PC-3 (cell line): Measurements from ENCODE around the gene CLTCL1. TPM values are rescaled to one million over a fixed set of nuclear protein-coding genes. Genes with fewer than 3 reads are reported as not detected.

Experiments used
- ATAC-seq: fragments of 200-7000 bp; cut with Tn5 transposase; 2 replicates; pipeline ENCODE4 v1.9.1; 2020; ENCODE audit warnings: mild to moderate bottlenecking, moderate library complexity
- BruUV-seq: library from RNA; stranded (reverse); fragments of 400-500 nt; replicated peaks from 2 replicates; lab custom pipeline; 2021; lab: Mats Ljungman, UMichigan
- CTCF ChIA-PET: fragments of 300-600 bp; sonication (Branson Sonifier 250); formaldehyde crosslinking; loops from one replicate; lab custom pipeline; 2022; ENCODE audit warnings: antibody characterized with exemption; lab: Charles Lee
- POLR2A ChIA-PET: fragments of 300-600 bp; sonication (Branson Sonifier 250); formaldehyde crosslinking; loops from one replicate; lab custom pipeline; 2022; ENCODE audit warnings: antibody characterized with exemption; ENCODE audit not compliant: unreplicated experiment; lab: Charles Lee
- DNase-seq: peaks from one replicate; pipeline ENCODE4 v3.0.0-alpha.2; 2015
- H2AFZ ChIP-seq: fragments of 300-600 bp; sonication (generic); 2 replicates; pipeline ENCODE4 v1.6.0; 2016; ENCODE audit warnings: antibody characterized with exemption, low read length
- H3F3A ChIP-seq: fragments of 300-600 bp; sonication (generic); one replicate; pipeline ENCODE4 v1.6.0; 2017; ENCODE audit warnings: antibody characterized with exemption, low read length, control low read depth, mild to moderate bottlenecking; ENCODE audit not compliant: unreplicated experiment
- H3K27ac ChIP-seq: fragments of 300-600 bp; sonication (generic); 2 replicates; pipeline ENCODE4 v1.5.1; 2016; ENCODE audit warnings: mild to moderate bottlenecking, low read length
- H3K27me3 ChIP-seq: fragments of 300-600 bp; sonication (generic); 2 replicates; pipeline ENCODE4 v1.6.1; 2016; ENCODE audit warnings: low read length, mixed read lengths
- H3K36me3 ChIP-seq: fragments of 300-600 bp; sonication (generic); 2 replicates; pipeline ENCODE4 v1.6.1; 2016; ENCODE audit warnings: low read depth, mixed run types, low read length, mixed read lengths
- H3K4me1 ChIP-seq: fragments of 300-600 bp; sonication (generic); 2 replicates; pipeline ENCODE4 v1.5.1; 2016; ENCODE audit warnings: low read length; ENCODE audit not compliant: insufficient read depth
- H3K4me2 ChIP-seq: fragments of 300-600 bp; sonication (generic); 2 replicates; pipeline ENCODE4 v1.6.0; 2016; ENCODE audit warnings: low read length
- H3K4me3 ChIP-seq: fragments of 300-600 bp; sonication (generic); 2 replicates; pipeline ENCODE4 v1.5.1; 2016; ENCODE audit warnings: mild to moderate bottlenecking, low read length, mixed read lengths
- H3K79me2 ChIP-seq: fragments of 300-600 bp; sonication (generic); 2 replicates; pipeline ENCODE4 v1.6.1; 2017; ENCODE audit warnings: low read length, mixed read lengths
- H3K9ac ChIP-seq: fragments of 300-600 bp; sonication (generic); 2 replicates; pipeline ENCODE4 v1.6.0; 2016; ENCODE audit warnings: mild to moderate bottlenecking, low read length
- H3K9me2 ChIP-seq: fragments of 300-600 bp; sonication (generic); replicated peaks from 2 replicates; pipeline ENCODE4 v1.6.1; 2016; ENCODE audit warnings: mixed run types, low read length, mixed read lengths
- H3K9me3 ChIP-seq: fragments of 300-600 bp; sonication (generic); 2 replicates; pipeline ENCODE4 v1.6.1; 2016; ENCODE audit warnings: low read length, mixed read lengths
- H4K20me1 ChIP-seq: fragments of 300-600 bp; sonication (generic); 2 replicates; pipeline ENCODE4 v1.6.1; 2016; ENCODE audit warnings: low read length, mixed read lengths
- EZH2 ChIP-seq: fragments of 300-600 bp; sonication (generic); IDR thresholded peaks from one replicate; pipeline ENCODE4 v1.6.1; 2017; ENCODE audit warnings: antibody characterized with exemption, mild to moderate bottlenecking, low read length; ENCODE audit not compliant: unreplicated experiment
- EZH2phosphoT487 ChIP-seq: fragments of 300-600 bp; sonication (generic); IDR thresholded peaks from 2 replicates; pipeline ENCODE4 v1.6.1; 2018; ENCODE audit warnings: mild to moderate bottlenecking, antibody characterized with exemption, low read length, borderline replicate concordance
- intact Hi-C: fragments of 100-400 bp; cut with micrococcal nuclease; formaldehyde crosslinking; loops from 2 replicates; pipeline ENCODE4 v1.9.0; 2023
- total RNA-seq: library from RNA; depleted of rRNA; stranded (reverse); fragments of >200 nt; gene quantifications from 2 replicates; pipeline ENCODE4 v1.2.3, GENCODE V29; 2014
- TF ChIP-seq, protein P1 (sequence below): fragments of 300-600 bp; sonication (generic); conservative IDR thresholded peaks from 2 replicates; pipeline ENCODE4 v1.5.1; 2017; ENCODE audit warnings: antibody characterized with exemption, low read depth, mild to moderate bottlenecking, low read length

Gene CLTCL1
- total RNA-seq, 1 experiment from 2014 or later: 5.5 TPM

DNA sequence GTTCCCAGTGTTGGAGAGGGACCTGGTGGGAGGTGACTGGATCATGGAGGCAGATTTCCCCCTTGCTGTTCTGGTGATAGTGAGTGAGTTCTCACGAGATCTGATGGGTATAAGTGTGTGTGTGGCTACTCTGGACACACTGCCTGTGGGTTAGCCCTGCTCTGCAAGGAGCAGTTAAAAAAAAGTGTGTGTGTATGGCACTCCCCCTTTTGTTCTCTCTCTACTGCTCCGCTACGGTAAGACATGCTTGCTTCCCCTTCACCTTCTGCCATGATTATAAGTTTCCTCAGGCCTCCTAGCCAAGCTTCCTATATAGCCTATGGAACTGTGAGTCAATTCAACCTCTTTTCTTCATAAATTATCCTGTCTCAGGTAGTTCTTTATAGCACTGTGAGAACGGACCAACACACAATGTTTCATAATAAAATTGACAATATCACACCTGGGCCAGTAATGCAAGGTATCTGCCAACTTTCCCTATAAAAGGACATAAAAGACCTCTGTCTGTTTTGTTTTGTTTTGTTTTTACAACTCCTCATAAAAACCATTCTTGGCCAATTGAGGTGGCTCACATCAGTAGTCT is 20.2 kb downstream of the CLTCL1 start:
- Histone ChIP-seq H3K4me3 (no peak overlapping the region), H3K9me3 (0 out of 2 replicates have a peak, but pooled peaks cover 5% of the 10 kb centered on the region), H3K4me2 (peak overlapping the region; percentile 38), H3K27me3 (no peaks in the 10 kb centered on the region), H3F3A (peaks cover 6% of the 10 kb centered on the region), H3K36me3 (peaks cover 10% of the 10 kb centered on the region), H3K79me2 (no peaks in the 10 kb centered on the region), H3K4me1 (peaks cover 21% of the 10 kb centered on the region), H3K9me2 (no peaks in the 10 kb centered on the region), H3K9ac (peak overlapping the region; percentile 64), H3K27ac (peak overlapping the region; percentile 96), H2AFZ (0 out of 2 replicates have a peak overlapping the region, but pooled peaks have one; percentile 11), H4K20me1 (no peaks in the 10 kb centered on the region)
- DNase-seq: no peak
- intact Hi-C loops: loop anchor here (1.0 kb wide), 1 partner anchor 53 kb away; no protein-coding TSS in a partner anchor
- TF ChIP-seq EZH2: no peak
- TF ChIP-seq, protein P1, sequence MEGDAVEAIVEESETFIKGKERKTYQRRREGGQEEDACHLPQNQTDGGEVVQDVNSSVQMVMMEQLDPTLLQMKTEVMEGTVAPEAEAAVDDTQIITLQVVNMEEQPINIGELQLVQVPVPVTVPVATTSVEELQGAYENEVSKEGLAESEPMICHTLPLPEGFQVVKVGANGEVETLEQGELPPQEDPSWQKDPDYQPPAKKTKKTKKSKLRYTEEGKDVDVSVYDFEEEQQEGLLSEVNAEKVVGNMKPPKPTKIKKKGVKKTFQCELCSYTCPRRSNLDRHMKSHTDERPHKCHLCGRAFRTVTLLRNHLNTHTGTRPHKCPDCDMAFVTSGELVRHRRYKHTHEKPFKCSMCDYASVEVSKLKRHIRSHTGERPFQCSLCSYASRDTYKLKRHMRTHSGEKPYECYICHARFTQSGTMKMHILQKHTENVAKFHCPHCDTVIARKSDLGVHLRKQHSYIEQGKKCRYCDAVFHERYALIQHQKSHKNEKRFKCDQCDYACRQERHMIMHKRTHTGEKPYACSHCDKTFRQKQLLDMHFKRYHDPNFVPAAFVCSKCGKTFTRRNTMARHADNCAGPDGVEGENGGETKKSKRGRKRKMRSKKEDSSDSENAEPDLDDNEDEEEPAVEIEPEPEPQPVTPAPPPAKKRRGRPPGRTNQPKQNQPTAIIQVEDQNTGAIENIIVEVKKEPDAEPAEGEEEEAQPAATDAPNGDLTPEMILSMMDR: no peak
- TF ChIP-seq EZH2phosphoT487: no peak
- CTCF ChIA-PET: no interaction called here
- ATAC-seq: peak; percentile 35
- POLR2A ChIA-PET: no interaction called here
- BruUV-seq: TSS peak; percentile 42

DNA sequence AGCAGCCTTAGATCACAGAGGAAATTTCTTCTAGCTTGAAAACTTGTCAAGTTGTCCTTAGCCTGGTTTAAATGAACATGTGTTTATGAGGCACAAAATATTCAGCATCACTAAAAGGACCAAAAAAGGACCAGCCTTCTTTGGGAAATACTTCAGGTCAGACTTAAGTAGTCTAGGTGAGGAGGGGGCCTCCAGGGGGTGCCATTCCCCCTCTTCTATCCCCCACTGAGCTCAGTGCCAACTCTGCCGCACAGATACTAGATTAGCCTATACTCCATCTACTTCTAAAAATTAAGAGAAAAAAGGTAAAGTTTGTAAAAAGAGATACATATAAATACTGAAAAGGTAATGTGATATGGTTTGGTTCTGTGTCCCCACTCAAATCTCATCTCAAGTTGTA is 20.6 kb downstream of the CLTCL1 start:
- Histone ChIP-seq H4K20me1 (no peaks in the 10 kb centered on the region), H3F3A (peaks cover 6% of the 10 kb centered on the region), H3K79me2 (no peaks in the 10 kb centered on the region), H2AFZ (no peak overlapping the region), H3K9me2 (no peaks in the 10 kb centered on the region), H3K36me3 (peaks cover 11% of the 10 kb centered on the region), H3K27ac (peak overlapping the region; percentile 96), H3K4me1 (peaks cover 21% of the 10 kb centered on the region), H3K9me3 (0 out of 2 replicates have a peak, but pooled peaks cover 8% of the 10 kb centered on the region), H3K9ac (peak overlapping the region; percentile 64), H3K27me3 (no peaks in the 10 kb centered on the region), H3K4me3 (no peak overlapping the region), H3K4me2 (peak overlapping the region; percentile 38)
- no peak for TF ChIP-seq EZH2phosphoT487
- TF ChIP-seq EZH2: no peak
- TF ChIP-seq, protein P1: no peak
- ATAC-seq: no peak
- ChIA-PET POLR2A (no interaction called here), CTCF (no interaction called here)
- intact Hi-C loops: loop anchor here (1.0 kb wide), 1 partner anchor 53 kb away; no protein-coding TSS in a partner anchor
- BruUV-seq: no TSS peak
- DNase-seq: no peak

DNA sequence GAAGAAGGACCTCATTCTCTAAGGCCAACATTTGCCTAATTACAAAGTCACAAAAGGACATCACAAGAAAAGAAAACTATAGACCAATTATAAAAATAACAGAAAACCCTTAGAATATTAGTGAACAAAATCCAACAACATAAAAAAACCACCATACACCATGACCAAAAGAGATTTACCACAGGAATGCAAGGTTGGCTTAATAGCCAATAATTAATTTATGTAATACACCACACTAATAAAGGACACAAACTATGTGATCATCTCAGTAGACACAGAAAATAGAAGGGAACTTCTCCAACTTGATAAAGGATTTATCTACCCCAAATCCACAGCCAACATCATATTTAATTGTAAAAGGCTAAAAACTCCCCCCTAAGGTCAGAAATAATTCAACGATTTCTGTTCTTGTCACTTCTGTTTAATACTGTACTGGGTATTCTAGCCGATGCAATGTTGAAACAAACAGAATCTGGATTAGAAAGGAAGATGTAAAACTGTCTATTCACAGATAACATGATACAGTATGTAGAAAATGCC is 24.9 kb downstream of the CLTCL1 start:
- POLR2A ChIA-PET: no interaction called here
- TF ChIP-seq EZH2phosphoT487 (no peak), EZH2 (no peak)
- TF ChIP-seq, protein P1: no peak
- Histone ChIP-seq H3K4me3 (no peak overlapping the region), H3K27me3 (no peaks in the 10 kb centered on the region), H3K9ac (no peak overlapping the region), H3K4me2 (no peak overlapping the region), H3K9me3 (0 out of 2 replicates have a peak, but pooled peaks cover 8% of the 10 kb centered on the region), H3K79me2 (no peaks in the 10 kb centered on the region), H3K36me3 (peaks cover 11% of the 10 kb centered on the region), H3F3A (peaks cover 6% of the 10 kb centered on the region), H2AFZ (no peak overlapping the region), H3K9me2 (no peaks in the 10 kb centered on the region), H3K4me1 (peaks cover 9% of the 10 kb centered on the region), H3K27ac (no peak overlapping the region), H4K20me1 (no peaks in the 10 kb centered on the region)
- no TSS peak for BruUV-seq
- CTCF ChIA-PET: no interaction called here
- DNase-seq: no peak
- ATAC-seq: no peak
- intact Hi-C loops: no loop called here
